IMR-90 (cell line): ENCODE data around the gene MBD3L2. TPM values are rescaled to one million over a fixed set of nuclear protein-coding genes. Genes with fewer than 3 reads are reported as not detected.

ENCODE experiments used
- ATAC-seq: fragments of 200-7000 bp; cut with Tn5 transposase; 2 replicates; pipeline ENCODE4 v1.9.1; 2020; ENCODE audit warnings: low read depth, mild to moderate bottlenecking, moderate library complexity
- BruUV-seq: library from RNA; stranded (reverse); fragments of 400-500 nt; replicated peaks from 2 replicates; lab custom pipeline; 2021; lab: Mats Ljungman, UMichigan
- CTCF ChIA-PET: fragments of 300-600 bp; formaldehyde crosslinking; extraction: SDS; loops from one replicate; lab custom pipeline; 2021; ENCODE audit warnings: antibody characterized with exemption; lab: Yijun Ruan, JAX
- POLR2A ChIA-PET: fragments of 300-600 bp; sonication (Branson Sonifier 250); formaldehyde crosslinking; loops from one replicate; lab custom pipeline; 2022; ENCODE audit warnings: antibody characterized with exemption; ENCODE audit not compliant: unreplicated experiment; lab: Charles Lee
- DNase-seq: peaks from one replicate; pipeline ENCODE4 v3.0.0; 2013
- H2AFZ ChIP-seq: replicated peaks from 2 replicates; pipeline ENCODE3; 2013; ENCODE audit warnings: low read length, mild to moderate bottlenecking; ENCODE audit not compliant: poor library complexity
- H2AK5ac ChIP-seq: 2 replicates; pipeline ENCODE4 v1.6.1; 2013; ENCODE audit warnings: low read depth, low read length, inconsistent platforms
- H2AK9ac ChIP-seq: replicated peaks from 2 replicates; pipeline ENCODE3; 2013; ENCODE audit warnings: mild to moderate bottlenecking, low read depth, low read length, moderate library complexity; ENCODE audit not compliant: poor library complexity
- H2BK120ac ChIP-seq: 2 replicates; pipeline ENCODE4 v1.6.1; 2013; ENCODE audit warnings: low read depth, low read length, inconsistent platforms
- H2BK15ac ChIP-seq: 3 replicates; pipeline ENCODE4 v1.6.1; 2013; ENCODE audit warnings: low read depth, low read length, inconsistent platforms
- H2BK20ac ChIP-seq: 2 replicates; pipeline ENCODE4 v1.6.1; 2013; ENCODE audit warnings: low read depth, mild to moderate bottlenecking, inconsistent platforms, low read length, moderate library complexity
- H2BK5ac ChIP-seq: 2 replicates; pipeline ENCODE4 v1.6.1; 2013; ENCODE audit warnings: mild to moderate bottlenecking, low read depth, low read length, inconsistent platforms; ENCODE audit not compliant: poor library complexity, severe bottlenecking
- H3K14ac ChIP-seq: replicated peaks from 2 replicates; pipeline ENCODE4 v1.6.1; 2013; ENCODE audit warnings: low read depth, low read length, inconsistent platforms
- H3K18ac ChIP-seq: 2 replicates; pipeline ENCODE4 v1.6.1; 2013; ENCODE audit warnings: low read depth, low read length, control low read depth
- H3K23ac ChIP-seq: 2 replicates; pipeline ENCODE4 v1.6.1; 2013; ENCODE audit warnings: low read depth, low read length, inconsistent platforms
- H3K27ac ChIP-seq: 2 replicates; pipeline ENCODE4 v1.5.1; 2013; ENCODE audit warnings: mild to moderate bottlenecking, control low read depth, low read length; ENCODE audit not compliant: insufficient read depth
- H3K27me3 ChIP-seq: 2 replicates; pipeline ENCODE4 v1.6.1; 2013; ENCODE audit warnings: low read length; ENCODE audit not compliant: control insufficient read depth, insufficient read depth
- H3K36me3 ChIP-seq: 2 replicates; pipeline ENCODE4 v1.6.1; 2013; ENCODE audit warnings: low read length, mixed read lengths; ENCODE audit not compliant: control insufficient read depth, insufficient read depth
- H3K4ac ChIP-seq: 2 replicates; pipeline ENCODE4 v1.6.1; 2013; ENCODE audit warnings: low read depth, low read length, inconsistent platforms
- H3K4me1 ChIP-seq: 2 replicates; pipeline ENCODE4 v1.6.1; 2013; ENCODE audit warnings: low read length, mixed read lengths; ENCODE audit not compliant: control insufficient read depth, insufficient read depth
- H3K4me2 ChIP-seq: 2 replicates; pipeline ENCODE4 v1.6.1; 2013; ENCODE audit warnings: low read depth, mild to moderate bottlenecking, control low read depth, low read length, moderate library complexity
- H3K4me3 ChIP-seq: 2 replicates; pipeline ENCODE4 v1.5.1; 2013; ENCODE audit warnings: low read depth, mild to moderate bottlenecking, control low read depth, low read length, moderate library complexity; ENCODE audit not compliant: insufficient read depth
- H3K56ac ChIP-seq: 2 replicates; pipeline ENCODE4 v1.6.1; 2013; ENCODE audit warnings: low read length, inconsistent platforms; ENCODE audit not compliant: insufficient read depth; ENCODE audit errors: extremely low read depth
- H3K79me1 ChIP-seq, 2 experiments: 2 replicates each; pipeline ENCODE4 v1.6.1; 2013; ENCODE audit warnings: low read length in 2 of 2, inconsistent platforms in 1 of 2, low read depth in 1 of 2
- H3K9ac ChIP-seq: 2 replicates; pipeline ENCODE4 v1.6.1; 2013; ENCODE audit warnings: low read depth, low read length, control low read depth
- H3K9me1 ChIP-seq: 2 replicates; pipeline ENCODE4 v1.6.1; 2013; ENCODE audit warnings: low read length, inconsistent platforms; ENCODE audit not compliant: insufficient read depth
- H3K9me3 ChIP-seq: 2 replicates; pipeline ENCODE4 v1.6.1; 2013; ENCODE audit warnings: low read length; ENCODE audit not compliant: control insufficient read depth, insufficient read depth
- H4K20me1 ChIP-seq: 2 replicates; pipeline ENCODE4 v1.6.1; 2013; ENCODE audit warnings: low read length, inconsistent platforms; ENCODE audit not compliant: insufficient read depth
- H4K5ac ChIP-seq: 2 replicates; pipeline ENCODE4 v1.6.1; 2013; ENCODE audit warnings: mild to moderate bottlenecking, low read depth, low read length, control low read depth
- H4K8ac ChIP-seq, 2 experiments: 2 replicates each; pipeline ENCODE4 v1.6.1; 2013; ENCODE audit warnings: low read depth in 2 of 2, low read length in 2 of 2, control low read depth in 1 of 2, inconsistent platforms in 1 of 2
- H4K91ac ChIP-seq: 2 replicates; pipeline ENCODE4 v1.6.1; 2013; ENCODE audit warnings: low read depth, low read length, inconsistent platforms; ENCODE audit not compliant: insufficient read depth
- BHLHE40 ChIP-seq: fragments of 150-350 bp; IDR thresholded peaks from 2 replicates; pipeline ENCODE4 v1.6.1; 2016; ENCODE audit warnings: mild to moderate bottlenecking, low read depth, low read length
- CEBPB ChIP-seq: IDR thresholded peaks from 2 replicates; pipeline ENCODE4 v1.6.1; 2012; ENCODE audit warnings: low read depth, low read length, improper control_type of control experiment
- MAFK ChIP-seq: IDR thresholded peaks from 2 replicates; pipeline ENCODE4 v1.6.1; 2012; ENCODE audit warnings: low read depth, low read length, improper control_type of control experiment
- MAZ ChIP-seq: IDR thresholded peaks from 2 replicates; pipeline ENCODE4 v1.6.1; 2012; ENCODE audit warnings: low read depth, mild to moderate bottlenecking, low read length, improper control_type of control experiment, moderate library complexity, borderline replicate concordance
- NFE2L2 ChIP-seq: fragments of 150-350 bp; IDR thresholded peaks from 2 replicates; pipeline ENCODE4 v1.6.1; 2016; ENCODE audit warnings: low read depth, mild to moderate bottlenecking, low read length
- RCOR1 ChIP-seq: IDR thresholded peaks from 2 replicates; pipeline ENCODE4 v1.6.1; 2012; ENCODE audit warnings: mild to moderate bottlenecking, low read length, improper control_type of control experiment; ENCODE audit not compliant: insufficient replicate concordance
- SMC3 ChIP-seq: fragments of 150-350 bp; IDR thresholded peaks from 2 replicates; pipeline ENCODE4 v1.6.1; 2016; ENCODE audit warnings: low read depth, mild to moderate bottlenecking, antibody characterized with exemption, low read length, moderate library complexity
- WGBS, 2 experiments: methylation state at CpG; one replicate each; pipeline versions ENCODE4 v1.1.5 to v1.1.7; 2013; ENCODE audit warnings: missing lambda C conversion rate in 2 of 2; ENCODE audit not compliant: insufficient read length in 1 of 2; ENCODE audit errors: extremely low coverage in 2 of 2; 5-methylcytosine and 5-hydroxymethylcytosine counted together
- dilution Hi-C: fragments of 300-500 bp; cut with HindIII; formaldehyde crosslinking; loops from one replicate; pipeline ENCODE4 v1.14.3; 2018; ENCODE audit warnings: low sequenced_read_pairs; ENCODE audit not compliant: unreplicated experiment
- in situ Hi-C: fragments of 300-500 bp; cut with MboI; formaldehyde crosslinking; loops from 3 replicates; pipeline ENCODE4 v1.14.3; 2019; ENCODE audit warnings: low sequenced_read_pairs, inconsistent platforms, mixed read lengths
- intact Hi-C: fragments of 100-400 bp; cut with micrococcal nuclease; formaldehyde crosslinking; loops from 2 replicates; pipeline ENCODE4 v1.10.0; 2022
- polyA plus RNA-seq, 3 experiments: library from polyadenylated mRNA; depleted of rRNA; stranded (reverse); fragments of >200 nt; gene quantifications; 2 replicates each; pipeline ENCODE4 v1.2.3, GENCODE V29; 2012; ENCODE audit warnings: low replicate concordance in 1 of 3
- total RNA-seq: library from RNA; depleted of rRNA; stranded (reverse); fragments of >200 nt; gene quantifications from 2 replicates; pipeline ENCODE4 v1.2.3, GENCODE V29; 2012

MBD3L2 gene
- total and polyA plus RNA-seq, 2 of the 4 experiments (the other 2 are of a cell fraction), result not detected

GRCh38 chr19:7067716-7068115, 18.6 kb downstream of the MBD3L2 start:
- no peak overlapping the region for H3K4me2 ChIP-seq
- in situ Hi-C loops, result no loop called here

More at GRCh38 chr19:7067716-7068115, 18.6 kb downstream of the MBD3L2 start:
- Histone ChIP-seq H4K91ac (no peak overlapping the region), H2BK20ac (no peak overlapping the region), H3K4ac (no peak overlapping the region), H3K9me3 (no peaks in the 10 kb centered on the region; the same call in 1 of the 2 replicates), H3K56ac (no peak overlapping the region), H2AFZ (no peak overlapping the region), H3K27ac (no peak overlapping the region), H3K79me1 (peaks cover 11 to 17% of the 10 kb centered on the region in 2 experiments), H4K20me1 (no peaks in the 10 kb centered on the region), H2AK9ac (no peak overlapping the region), H3K4me3 (no peak overlapping the region), H3K27me3 (no peaks in the 10 kb centered on the region), H3K14ac (no peak overlapping the region), H4K8ac (no peak overlapping the region), H2BK15ac (no peak overlapping the region), H3K9ac (no peak overlapping the region), H3K9me1 (no peaks in the 10 kb centered on the region), H4K5ac (no peak overlapping the region), H2BK120ac (no peak overlapping the region), H3K23ac (no peak overlapping the region), H3K36me3 (peaks cover 11% of the 10 kb centered on the region), H3K18ac (no peak overlapping the region), H2AK5ac (no peak overlapping the region), H2BK5ac (peak overlapping the region; percentile 39), H3K4me1 (no peaks in the 10 kb centered on the region)
- DNase-seq, result peak; percentile 49
- ChIA-PET POLR2A (no interaction called here), CTCF (no interaction called here)
- no TSS peak for BruUV-seq
- intact Hi-C loops, result loop anchor here (10.0 kb wide), 1 partner anchor 333 kb away; the partner anchor contains the start of genes GPR108 and TRIP10
- no peak for ATAC-seq
- no peak for TF ChIP-seq RCOR1
- TF ChIP-seq SMC3, result no peak
- TF ChIP-seq CEBPB, result no peak
- no peak for TF ChIP-seq BHLHE40
- no peak for TF ChIP-seq NFE2L2
- TF ChIP-seq MAFK, result no peak
- no peak for TF ChIP-seq MAZ
- dilution Hi-C loops, result no loop called here
- no CpG with 5 or more reads among the region's 2 CpGs for WGBS, 2 experiments
